ENCODE results near the gene SLC17A7.

DNA sequence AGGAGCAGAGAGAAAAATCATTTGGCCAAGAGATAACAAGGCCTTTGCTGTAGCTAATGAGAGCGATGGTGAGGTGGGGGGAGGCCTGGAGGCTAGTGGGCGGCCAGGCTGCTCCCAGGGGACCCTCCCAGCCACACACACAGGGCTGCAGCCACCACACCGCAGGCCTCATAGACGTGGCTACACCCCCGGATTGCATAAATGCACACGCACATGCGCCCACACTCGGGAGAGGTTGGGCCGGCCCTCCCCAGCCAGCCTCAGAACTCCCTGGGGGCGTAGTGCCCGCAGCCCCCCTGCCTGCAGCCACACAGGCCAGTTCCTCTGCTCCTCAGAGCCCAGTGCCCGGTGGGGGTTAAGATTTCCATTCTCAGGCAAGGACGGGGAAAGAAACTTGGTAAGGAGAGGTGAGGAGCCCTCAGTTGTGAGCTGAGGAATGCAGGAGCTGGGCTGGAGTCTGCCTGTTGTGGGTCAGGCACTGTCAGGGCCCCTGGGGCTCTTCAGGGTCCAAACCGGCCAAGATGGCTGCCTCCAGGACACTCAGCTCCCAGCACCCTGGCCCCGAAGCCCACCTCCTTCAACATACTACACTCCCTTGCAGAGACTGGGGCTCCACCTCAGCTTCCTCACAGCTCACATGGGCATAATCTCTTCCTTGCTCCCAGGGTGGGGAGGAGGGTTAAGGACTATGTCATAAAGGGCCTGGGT is 26.1 kb downstream of the SLC17A7 start:
- no peak for TF ChIP-seq POLR2AphosphoS5 (IDR thresholded peaks at IDR 0.05; ENCODE audit: low read depth, low read length)
- no peak for TF ChIP-seq TAF1 (IDR thresholded peaks at IDR 0.05; ENCODE audit: borderline replicate concordance, low read depth, low read length)
- TF ChIP-seq POLR2A (IDR thresholded peaks at IDR 0.05; ENCODE audit: low read depth, low read length) = no peak

Measured in GM12892 (cell line).